ENCODE measurements around the gene MRPL10.
A peak's percentile ranks its signal among the peaks of the same experiment; 100 is the strongest.
"Not testable (repeated sequence)": the region's sequence is repeated elsewhere in the genome, so short reads cannot be mapped to it uniquely, and the experiment has no call there.

The MRPL10 gene

DNA sequence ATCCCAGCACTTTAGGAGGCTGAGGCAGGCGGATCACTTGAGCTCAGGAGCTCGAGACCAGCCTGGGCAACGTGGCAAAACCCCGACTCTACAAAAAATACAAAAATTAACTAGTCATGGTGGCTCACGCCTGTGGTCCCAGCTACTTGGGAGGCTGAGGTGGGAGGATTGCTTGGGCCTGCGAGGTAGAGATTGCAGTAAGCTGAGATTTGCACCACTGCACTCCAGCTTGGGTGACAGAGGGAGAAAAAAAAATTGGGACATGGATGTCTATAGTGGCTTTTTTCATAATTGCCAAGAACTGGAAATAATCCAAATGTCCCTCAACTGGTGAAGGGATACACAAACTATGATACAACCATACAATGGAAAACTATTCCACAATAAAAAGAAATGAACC is 38.4 kb downstream of the MRPL10 start:
- DNase-seq: no peak

DNA sequence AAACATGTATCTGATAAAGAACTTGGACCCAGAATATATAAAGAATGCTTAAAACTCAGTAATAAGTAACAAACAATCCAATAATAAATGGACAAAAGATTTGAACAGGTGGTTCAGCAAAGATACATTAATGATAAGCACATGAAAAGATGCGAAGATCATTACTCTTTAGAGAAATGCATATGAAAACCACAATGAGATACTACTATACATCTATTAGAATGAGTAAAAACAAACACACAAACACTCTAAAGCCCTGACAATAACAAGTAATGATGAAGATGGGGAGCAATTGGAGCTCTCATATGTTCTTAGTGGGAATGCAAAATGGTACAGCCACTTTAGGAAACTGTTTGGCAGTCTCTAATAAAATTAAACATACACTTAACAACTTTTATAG is 38.9 kb downstream of the MRPL10 start:
- no peak for DNase-seq

DNA sequence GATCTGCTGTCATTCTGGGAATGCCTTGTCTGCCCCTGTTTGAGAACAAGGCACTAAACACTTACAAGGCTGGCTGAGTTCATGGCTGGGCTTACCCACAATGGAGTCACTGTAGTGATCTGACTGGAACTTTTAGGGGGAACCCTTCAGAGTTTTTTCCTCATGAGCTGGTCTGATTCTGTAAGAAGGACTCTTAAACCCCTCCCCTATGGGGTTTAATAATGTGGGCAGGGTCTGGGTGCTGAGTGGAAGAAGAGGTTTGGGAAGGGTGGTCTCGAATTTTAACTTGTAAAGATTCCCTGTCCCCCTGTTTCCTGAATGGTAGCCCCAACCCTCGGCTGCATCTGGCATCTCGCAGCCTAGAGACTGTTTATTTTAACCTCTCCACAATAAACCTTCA is 40.3 kb downstream of the MRPL10 start:
- DNase-seq: no peak

DNA sequence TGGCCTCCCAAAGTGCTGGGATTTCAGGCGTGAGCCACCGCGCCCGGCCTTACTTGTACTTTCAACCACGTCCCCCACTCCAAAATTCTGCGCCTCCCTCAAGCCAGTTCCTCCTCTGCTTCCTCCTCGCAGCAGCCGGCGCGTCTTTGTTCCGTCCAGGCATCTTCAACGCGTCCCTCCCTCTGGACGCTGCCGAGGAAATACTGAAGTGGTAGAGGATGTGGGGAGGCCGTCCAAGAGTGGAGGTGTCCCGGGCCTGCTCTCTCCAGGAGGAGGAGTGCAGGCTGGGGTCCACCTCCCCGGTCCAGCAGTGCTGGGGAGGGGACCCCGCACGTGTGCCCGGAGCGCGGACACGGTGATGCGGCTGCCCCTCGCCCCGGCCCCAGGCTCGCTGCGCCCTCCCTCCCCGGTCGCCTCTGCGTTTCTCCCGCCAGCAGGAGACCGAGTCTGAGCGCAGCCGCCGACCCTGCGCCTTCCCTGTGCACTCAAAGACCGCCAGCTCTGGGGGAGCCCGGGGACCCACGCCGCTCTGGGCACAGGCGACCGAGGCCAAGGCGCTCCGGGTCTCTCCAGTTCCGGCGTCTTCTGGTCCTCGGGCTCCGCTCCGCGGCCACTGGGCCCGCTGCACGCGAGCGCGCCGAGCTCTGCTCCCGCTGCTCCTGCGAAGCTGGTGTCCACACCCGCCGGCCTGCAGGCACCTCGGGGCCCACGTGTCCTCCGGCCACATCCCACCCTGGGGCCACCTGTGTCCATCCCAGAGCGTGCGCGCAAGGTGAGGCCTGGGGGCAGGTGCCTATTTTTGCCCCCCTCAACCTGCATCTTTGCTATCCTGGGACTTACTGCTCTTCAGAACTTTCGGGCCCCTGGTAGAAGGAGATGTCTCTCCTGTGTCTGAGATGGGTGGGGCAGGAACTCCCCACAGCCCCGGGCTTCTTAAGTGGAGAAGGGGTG is 41.5 kb downstream of the MRPL10 start:
- peak in 25 of 56 donors; percentile 2 to 65 (median 19) for DNase-seq

DNA sequence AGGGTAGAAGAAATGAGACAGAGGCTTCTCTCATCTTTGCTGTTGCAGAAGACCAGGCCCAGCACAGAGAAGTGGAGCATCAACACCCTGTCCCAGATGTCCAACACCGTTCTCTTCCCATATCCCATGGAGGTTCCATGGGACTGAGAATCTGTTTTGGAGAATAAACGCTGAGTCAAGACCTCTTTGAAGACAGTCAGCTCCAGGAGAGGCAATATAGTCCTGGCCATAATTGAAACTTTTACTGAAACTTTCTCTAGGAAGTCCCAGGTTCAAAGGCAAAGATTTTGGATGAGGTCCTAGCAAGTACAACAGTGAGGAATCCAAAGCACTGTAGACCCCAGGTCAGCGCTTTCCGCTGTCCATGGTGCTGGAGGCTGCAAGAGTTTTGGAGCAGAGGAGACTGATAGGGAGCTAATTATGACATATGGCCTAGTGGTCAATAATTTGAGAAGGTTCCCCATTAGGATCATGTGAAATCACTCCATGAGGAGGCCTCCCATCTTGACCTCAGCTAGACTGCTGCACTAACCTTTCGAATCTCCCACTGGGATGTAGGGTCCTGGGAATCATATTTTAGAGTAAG is 45.7 kb downstream of the MRPL10 start:
- no peak for DNase-seq

DNA sequence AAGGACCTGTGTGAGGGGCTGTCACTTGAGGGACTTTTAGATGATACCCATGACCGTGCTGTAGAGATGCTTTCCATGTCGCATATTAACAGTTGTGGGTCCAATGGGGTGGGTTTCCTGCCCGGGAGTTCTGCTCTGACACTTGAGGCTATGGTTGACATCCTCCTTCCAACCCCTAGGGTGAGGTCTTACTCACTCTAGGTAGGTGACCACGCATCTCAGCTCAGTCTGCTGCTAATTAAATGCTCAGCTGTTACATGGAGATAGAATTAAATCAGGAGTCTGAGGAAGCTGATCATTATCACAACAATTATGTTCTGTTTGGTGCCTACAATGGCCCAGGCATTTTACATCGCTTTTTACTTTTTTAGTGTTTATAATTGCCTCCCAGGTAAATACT is 49.9 kb downstream of the MRPL10 start:
- DNase-seq: no peak

DNA sequence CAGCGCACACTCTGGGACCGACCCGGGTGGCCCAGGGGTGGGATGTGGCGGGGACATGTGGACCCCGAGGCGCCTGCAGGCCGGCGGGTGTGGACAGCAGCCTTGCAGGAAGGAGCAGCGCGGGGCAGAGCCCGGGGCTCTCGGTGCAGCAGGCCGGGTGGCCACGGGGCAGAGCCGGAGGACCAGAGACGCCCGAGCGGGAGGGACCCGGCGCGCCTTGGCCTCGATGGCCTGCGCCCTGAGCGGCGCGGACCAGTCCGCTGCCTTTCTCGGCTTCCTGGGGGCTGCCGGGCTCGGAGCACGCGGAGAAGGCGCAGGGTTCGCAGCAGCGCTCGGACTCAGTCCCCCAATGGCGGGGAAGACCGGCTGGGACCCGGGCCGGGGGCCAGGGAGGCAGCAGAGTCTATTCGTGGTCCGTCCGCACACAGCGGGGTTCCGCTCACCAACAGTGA is 53.1 kb downstream of the MRPL10 start:
- no peak for DNase-seq

DNA sequence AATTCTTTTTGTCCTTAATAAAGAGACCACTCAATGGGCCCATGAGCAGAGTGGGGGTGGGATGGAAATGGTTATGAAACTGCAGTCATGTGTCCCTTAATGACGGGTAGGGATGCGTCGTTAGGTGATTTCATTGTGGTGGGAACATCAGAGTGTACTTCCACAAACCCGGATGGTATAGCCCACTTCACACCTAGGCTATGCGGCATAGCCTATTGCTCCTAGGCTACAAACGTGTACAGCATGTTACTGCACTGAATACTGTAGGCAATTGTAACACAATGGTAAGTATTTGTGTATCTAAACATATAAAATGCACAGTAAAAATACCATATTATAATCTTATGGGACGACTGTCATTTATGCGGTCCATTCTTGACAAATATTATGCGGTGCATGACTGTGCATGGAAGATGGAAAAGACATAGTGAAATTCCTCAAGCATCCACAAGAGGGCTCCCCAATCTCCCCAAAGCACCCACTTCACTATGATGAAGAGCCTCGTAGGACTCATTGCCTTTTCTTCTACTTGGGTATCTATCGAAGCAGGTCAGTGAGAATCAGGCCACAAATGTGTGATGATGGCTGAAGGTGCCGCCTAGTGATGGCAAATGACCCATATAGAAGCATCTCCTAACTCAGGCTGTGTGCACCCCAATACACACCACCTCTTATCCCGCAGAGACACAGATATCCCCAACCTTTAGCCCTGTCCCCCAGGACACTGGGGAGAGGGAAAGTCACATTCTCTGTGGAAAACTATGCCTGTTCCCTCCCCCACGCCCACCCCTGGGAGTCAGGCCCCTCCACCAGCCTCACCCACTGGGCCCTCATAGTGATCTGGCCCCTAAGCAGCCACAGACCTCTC is 54.8 kb downstream of the MRPL10 start:
- DNase-seq: peak in 2 of 56 donors; percentile 0 to 1

DNA sequence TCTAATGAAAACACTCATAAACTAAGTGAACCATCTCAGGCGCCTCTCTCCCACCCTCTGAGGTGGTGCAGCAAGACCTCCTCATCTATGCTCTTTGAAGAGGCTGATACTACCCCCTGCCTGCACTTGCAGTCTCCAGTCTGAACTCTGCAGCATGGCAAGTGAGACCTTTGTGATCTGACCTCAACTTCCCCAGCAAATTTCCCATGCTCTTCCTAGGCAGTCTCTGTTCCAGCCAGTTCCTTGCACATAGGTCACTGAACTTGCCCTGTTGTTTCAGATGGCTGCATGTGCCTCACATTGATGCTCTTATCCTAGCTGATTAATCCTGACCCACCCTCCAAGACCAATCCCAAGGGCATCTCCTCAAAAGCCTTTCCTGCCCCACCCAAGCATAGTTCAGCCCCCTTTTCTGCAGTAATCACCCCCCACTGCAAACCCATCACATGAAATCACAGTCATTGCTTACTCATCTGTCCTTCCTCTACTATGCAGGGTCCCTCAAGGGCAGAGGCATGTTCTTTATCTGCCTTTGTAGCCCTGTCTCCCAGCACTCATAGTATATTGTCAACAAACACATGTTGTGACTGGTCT is 56.3 kb downstream of the MRPL10 start:
- no peak for DNase-seq

DNA sequence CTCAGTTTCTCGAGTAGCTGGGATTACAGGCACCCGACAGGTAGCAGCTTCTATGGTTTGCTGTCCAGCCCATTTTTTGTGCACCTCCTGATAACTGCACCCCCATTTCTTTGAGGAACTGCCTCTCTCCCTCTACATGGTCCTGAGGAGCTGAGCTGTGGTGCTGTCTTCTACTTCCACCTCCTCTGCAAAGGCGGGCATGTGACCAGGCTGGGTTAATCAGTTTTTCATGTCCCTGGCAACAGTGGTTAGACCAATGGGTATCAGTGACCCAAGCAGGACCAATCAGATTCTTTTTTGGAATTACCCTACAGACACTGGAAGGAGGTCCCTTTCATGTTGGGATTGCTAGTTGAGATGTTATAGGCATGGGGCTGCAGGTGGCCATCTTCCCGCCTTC is 57.0 kb downstream of the MRPL10 start:
- DNase-seq: no peak

DNA sequence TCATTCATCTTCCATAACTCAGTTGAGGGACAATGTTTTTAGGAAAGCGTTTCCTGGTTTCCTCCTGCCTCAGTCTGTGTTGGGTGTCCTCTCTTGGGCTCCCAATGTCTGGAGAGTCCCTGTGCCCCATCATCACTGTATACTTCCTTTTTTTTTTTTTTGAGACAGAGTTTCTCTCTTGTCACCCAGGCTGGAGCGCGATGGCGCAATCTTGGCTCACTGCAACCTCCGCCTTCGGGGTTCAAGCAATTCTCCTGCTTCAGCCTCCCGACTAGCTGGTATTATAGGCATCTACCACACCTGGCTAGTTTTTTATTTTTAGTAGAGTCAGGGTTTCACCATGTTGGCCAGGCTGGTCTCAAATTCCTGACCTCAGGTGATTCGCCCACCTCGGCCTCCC is 57.7 kb downstream of the MRPL10 start:
- not testable (repeated sequence) for DNase-seq
